GM18508 (cell line): ENCODE data around the gene SLC25A19.

Experiments used
- ATAC-seq: cut with Tn5 transposase; IDR thresholded peaks from one replicate; pipeline ENCODE4 v1.9.1; 2021; ENCODE audit warnings: moderate number of reproducible peaks; ENCODE audit not compliant: insufficient read depth, unreplicated experiment

The SLC25A19 gene

GRCh38 chr17:75289115-75289831 lies at the start of gene SLC25A19:
TSS of gene SLC25A19 (minus strand) at chr17:75289433. CDS start at chr17:75286764, 2,669 bp downstream.
- peak; percentile 72 for ATAC-seq

- no peak for ATAC-seq
Measured at GRCh38 chr17:75338335-75338734, 49.1 kb upstream of the SLC25A19 start.

DNA sequence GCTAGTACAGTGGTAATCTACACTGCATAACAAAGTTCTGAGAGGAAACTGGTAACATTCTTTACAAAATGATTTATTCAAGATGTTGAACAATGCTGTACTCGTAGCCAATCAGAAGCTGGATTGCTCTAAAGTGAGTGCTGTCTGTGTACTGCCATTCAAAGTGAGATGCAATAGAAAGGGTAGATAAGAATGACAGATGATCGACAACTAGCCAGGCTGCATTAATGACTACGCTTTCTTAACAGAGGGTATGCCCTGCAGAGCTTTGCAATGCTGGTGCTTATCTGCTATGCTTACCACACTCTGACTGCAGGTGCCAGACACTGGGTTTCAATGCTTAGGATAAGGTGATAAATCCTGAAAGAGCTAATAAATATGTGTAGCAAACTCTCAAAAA lies 46.1 kb upstream of the SLC25A19 start:
- ATAC-seq = no peak

DNA sequence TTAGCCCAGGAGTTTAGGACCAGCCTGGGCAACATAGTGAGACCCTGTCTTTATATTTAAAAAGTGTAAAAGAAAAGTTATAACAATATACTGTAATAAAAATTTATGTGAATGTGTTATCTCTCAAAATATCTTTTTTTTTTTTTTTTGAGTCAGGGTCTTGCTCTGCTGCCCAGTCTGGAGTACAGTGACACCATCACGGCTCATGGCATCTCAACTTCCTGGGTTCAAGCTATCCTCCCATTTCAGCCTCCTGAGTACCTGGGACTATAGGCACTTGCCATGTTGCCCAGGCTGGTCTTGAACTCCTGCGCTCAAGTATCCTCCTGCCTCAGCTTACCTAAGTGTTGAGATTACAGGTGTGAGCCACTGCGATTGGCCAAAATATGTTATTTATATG lies 45.5 kb upstream of the SLC25A19 start:
- ATAC-seq = no peak

- no peak for ATAC-seq
Measured at GRCh38 chr17:75331671-75332070, 42.4 kb upstream of the SLC25A19 start.

DNA sequence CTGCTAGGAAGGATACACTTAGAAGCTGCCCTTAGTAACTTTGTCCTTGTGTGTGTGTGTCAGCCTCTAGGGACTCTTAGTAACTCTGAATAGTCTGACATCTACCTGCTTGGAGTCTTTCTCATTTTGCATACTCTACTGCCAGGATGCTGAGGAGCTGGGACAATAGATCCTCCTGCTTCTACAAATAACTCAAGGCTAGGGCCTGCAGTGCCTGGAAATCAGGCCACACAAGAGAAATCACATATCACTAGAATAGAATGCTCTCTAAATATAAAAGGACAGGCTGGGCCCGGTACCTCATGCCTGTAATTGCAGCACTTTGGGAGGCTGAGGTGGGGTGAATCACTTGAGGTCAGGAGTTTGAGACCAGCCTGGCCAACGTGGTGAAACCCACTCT lies 38.5 kb upstream of the SLC25A19 start:
- no peak for ATAC-seq

GRCh38 chr17:75326226-75326848 lies 37.1 kb upstream of the SLC25A19 start:
- ATAC-seq = no peak

DNA sequence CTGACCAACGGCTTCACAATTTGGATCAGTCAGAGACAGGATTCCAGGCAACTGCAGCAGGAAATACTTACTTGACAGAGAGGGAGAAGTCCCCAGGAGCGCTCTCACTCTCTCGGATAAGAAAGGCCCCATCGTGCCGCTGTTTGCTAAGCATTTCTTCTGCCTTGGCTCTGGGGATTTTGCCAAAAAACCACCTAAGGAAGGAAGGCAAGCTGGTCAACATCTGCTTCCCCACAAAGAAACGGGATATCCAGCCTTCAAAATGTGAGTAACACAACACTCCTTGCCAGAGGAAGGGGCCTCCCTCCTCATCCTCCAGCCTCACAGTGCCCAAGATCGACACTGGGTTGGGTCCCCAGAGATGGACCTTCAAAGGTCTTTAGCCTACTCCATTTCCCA lies 36.6 kb upstream of the SLC25A19 start:
- ATAC-seq = no peak

GRCh38 chr17:75325348-75325747 lies 36.1 kb upstream of the SLC25A19 start:
- ATAC-seq = no peak

GRCh38 chr17:75321506-75321905 lies 32.3 kb upstream of the SLC25A19 start:
- no peak for ATAC-seq

GRCh38 chr17:75319904-75320691 lies 30.9 kb upstream of the SLC25A19 start:
- ATAC-seq = no peak

GRCh38 chr17:75318615-75319222 lies 29.5 kb upstream of the SLC25A19 start:
- no peak for ATAC-seq

- ATAC-seq = no peak
Measured at GRCh38 chr17:75318211-75318610, 29.0 kb upstream of the SLC25A19 start.

DNA sequence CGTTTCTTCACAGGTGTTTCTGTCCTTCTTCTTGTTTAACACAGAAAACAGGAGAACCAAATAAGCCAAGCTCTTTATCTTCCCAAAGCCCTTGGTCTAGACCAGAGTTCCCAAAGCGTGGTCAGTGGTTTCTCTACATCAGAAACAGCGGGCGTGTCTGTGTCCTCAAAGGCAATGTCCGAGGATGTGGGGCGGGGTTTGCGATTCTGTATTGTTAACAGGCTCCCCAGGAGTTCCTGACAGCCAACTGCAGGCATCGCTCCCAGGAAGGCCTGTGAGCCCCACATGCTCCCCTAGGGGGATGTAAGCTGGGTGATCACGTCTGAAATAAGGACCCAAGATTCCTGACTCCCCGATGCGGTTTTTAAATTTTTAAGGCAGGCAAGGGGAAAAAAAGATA lies 28.4 kb upstream of the SLC25A19 start:
- ATAC-seq = no peak

DNA sequence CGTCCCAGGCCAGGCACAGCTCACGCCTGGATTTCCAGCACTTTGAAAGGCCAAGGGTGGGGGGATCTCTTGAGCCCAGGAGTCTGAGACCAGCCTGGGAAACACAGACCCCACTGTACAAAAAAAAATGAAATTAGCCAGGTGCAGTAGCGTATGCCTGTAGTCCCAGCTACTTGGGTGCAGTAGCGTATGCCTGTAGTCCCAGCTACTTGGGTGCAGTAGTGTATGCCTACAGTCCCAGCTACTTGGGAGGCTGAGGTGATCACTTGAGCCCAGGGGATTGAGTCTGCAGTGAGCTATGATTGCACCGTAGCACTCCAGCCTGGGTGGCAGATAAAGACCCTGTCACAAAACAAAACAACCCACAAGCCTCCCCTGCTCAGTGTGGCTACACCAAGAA lies 27.0 kb upstream of the SLC25A19 start:
- ATAC-seq = no peak

DNA sequence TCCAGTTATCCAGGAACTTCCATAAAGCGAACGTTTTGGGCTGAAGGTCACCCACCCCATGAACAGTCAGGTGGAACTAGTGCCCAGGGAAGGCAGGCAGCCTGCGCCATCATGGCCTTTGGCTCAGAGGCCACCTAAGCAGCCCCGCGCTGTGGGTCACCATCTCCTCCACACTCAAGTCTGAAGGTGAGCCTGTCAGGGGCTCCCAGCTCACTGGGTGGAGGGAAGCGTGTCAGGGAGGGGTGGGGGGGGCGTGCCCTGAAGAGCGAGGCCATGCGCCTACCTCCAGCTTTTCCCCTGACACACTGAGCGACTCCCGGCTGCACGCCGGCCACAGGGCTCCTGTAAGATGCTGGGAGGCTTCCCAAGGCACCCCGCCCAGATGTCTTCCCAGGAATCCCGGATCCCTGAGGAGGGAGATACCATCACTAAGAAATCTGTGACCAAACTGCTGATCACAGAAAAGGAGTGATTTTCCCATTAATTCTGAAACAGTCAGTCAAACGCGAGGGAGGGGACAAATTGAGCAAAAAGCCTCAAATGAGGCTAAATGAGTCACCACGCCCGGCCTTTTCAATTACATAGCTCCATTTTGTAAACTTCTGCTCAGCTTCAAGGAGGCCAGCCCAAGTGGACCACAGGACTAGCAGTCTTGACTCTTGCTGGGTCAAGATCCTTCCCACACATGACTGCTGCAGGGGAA lies 26.5 kb upstream of the SLC25A19 start:
- ATAC-seq = no peak

- ATAC-seq = no peak
Measured at GRCh38 chr17:75313941-75314551, 24.8 kb upstream of the SLC25A19 start.

DNA sequence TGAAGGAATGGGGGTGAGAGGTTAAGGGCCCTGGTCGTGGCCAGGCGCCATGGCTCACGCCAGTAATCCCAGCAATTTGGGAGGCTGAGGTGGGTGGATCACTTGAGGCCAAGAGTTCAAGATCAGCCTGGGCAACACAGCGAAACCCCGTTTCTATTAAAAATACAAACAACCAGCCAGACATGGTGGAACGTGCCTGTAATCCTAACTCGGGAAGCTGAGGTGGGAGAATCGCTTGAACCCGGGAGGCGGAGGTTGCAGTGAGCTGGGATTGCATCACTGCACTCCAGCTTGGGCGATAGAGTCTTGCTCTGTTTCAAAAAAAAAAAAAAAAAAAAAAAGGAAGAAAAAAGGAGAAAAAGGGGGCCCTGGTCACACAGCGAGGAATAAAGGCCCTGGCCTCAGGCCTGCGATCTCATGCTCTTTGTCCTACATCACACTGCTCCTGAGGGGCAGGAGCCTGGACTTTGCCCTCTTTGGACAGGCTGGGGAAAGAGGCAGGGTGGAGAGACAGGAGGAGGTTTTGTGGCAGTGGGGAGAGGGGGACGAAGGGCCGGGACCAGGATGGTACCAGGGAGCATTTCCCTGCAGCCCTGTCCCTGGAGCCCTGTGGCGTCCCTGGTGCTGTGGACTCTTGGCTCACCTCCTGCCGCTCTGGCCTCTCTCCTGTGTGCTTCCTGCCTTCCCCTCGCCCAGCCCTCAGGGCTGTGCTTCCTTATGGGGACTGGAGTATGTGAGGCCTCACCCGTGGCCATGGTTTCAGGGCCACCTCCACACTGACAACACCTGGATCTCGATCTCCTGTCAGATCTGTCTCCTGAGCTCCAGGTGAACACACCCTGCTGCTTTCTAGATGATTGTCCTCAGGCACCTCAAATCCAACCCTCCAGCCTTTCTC lies 19.7 kb upstream of the SLC25A19 start:
- no peak for ATAC-seq
